Stimulated activated CD8-positive, alpha-beta memory T cell treated with anti-CD3 and anti-CD28 coated beads, Interleukin-7, amount 100 ng/mL, for 4 hours (primary cell): Measurements from ENCODE around the gene TMCO4.

Experiments
- DNase-seq, 2 donors: peaks; one replicate each; pipeline ENCODE4 v3.0.0-alpha.2; 2020; ENCODE audit warnings: low read depth in 2 of 2

TMCO4 gene

DNA sequence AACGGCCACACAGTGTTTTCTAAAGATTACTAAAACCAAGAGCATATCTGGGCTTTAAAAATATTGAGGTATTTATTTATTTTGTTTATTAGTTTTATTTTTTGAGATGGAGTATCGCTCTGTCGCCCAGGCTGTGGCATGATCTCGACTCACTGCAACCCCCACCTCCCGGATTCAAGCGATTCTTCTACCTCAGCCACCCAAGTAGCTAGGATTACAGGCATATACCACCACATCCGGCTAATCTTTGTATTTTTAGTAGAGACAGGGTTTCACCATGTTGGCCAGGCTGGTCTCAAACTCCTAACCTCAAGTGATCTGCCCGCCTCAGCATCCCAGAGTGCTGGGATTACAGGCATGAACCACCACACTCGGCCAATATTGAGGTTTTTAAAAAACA is 23.9 kb downstream of the TMCO4 start:
- no peak for DNase-seq

DNA sequence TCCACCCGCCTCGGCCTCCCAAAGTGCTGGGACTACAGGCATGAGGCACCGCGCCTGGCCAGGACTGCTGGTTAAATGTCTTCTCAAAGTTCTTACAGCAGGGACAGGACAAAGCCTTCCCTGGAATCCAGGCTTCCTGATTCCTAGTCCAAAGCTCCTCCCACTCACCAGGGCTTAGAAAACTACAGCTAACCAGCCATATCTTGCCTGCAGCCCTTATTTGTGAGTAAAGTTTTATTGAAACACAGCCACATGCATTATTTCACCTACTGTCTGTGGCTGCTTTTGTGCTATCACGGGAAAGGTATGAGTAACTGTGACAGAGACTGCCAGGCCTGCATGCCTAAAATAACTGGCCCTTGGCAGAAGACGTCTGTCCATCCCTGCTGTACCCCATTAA is 24.4 kb downstream of the TMCO4 start:
- no peak for DNase-seq

DNA sequence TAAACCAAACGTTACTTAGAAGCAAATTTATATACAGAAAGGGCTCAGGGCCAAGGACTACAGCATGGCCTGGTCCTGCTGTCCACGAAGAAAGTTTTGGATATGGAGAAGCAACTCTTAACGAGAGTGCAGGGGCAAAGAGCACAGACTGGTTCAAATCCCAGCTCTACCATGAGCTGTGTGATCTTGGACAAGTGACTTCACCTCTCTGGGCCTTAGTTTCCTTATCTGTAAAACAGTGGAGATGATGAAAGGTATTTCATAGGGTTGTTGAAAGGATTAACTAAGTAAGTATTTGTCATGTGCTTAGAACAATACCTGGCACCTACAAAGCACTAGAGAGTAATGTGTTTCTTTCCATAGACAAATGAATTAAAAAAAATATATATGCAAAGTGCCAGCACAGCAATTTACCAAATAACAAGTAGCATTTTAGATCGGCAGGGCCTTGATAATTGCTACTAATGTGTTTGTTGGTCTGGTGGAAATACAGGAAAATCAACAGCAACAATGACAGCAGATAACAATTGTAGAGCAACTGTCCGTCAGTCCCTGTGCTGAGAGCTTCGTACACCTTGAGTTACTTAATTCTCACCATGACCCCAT is 25.4 kb downstream of the TMCO4 start:
- no peak for DNase-seq

DNA sequence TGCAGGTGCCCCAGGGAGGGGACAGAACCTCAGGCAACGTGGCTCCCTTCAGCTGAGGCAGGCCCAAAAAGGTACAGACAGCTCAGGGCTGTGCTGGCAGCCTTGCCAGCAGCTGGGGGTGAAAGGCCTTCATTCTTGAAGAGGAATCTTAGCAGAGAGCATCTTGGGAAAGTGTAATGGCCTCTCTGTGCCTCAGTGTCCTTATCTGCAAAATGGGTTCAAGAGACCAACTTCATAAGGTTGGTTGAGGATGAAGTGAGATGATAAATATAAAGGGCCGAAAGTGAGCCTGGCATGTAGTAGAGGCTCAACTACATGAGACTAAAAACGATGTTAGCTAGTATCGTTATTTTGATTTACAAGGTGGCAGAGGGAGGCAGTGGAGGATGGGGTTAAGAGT is 26.2 kb downstream of the TMCO4 start:
- no peak for DNase-seq

DNA sequence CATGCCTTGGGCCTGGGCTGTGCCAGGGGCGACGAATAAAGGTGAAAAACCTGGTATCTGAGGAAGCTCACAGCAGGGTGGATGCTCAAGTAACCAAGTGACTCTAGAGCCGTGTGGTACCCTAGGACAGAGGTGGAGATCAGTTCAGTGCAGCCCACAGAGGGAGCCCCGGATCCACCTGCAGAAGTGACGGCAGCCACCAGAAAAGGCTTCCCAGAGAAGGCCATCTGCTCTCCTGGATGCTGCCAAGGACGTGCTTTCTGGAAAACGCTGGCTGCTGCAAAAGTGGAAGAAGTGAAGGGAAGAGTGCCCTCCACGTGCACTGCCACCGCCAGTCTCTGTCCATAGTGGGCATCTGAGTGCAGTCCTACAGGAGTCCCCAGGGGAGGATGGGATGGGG is 27.7 kb downstream of the TMCO4 start:
- no peak for DNase-seq

DNA sequence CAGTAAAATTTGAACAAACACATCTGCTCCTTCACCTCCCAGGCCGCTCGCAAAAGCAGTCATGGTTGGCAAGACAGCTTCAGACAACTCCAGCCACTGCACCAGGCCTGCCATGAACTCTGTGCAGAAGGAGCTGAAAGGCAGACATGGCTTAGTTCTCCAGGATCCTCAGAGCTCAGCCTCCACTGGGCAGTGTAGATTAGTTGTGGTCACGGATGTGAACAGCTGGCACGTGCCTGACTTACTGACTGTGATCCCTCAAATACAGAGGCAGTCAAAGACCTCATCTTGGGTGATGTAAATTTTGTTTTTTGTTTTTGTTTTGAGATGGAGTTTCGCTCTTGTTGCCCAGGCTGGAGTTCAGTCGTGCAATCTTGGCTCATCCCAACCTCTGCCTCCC is 28.4 kb downstream of the TMCO4 start:
- DNase-seq: no peak

DNA sequence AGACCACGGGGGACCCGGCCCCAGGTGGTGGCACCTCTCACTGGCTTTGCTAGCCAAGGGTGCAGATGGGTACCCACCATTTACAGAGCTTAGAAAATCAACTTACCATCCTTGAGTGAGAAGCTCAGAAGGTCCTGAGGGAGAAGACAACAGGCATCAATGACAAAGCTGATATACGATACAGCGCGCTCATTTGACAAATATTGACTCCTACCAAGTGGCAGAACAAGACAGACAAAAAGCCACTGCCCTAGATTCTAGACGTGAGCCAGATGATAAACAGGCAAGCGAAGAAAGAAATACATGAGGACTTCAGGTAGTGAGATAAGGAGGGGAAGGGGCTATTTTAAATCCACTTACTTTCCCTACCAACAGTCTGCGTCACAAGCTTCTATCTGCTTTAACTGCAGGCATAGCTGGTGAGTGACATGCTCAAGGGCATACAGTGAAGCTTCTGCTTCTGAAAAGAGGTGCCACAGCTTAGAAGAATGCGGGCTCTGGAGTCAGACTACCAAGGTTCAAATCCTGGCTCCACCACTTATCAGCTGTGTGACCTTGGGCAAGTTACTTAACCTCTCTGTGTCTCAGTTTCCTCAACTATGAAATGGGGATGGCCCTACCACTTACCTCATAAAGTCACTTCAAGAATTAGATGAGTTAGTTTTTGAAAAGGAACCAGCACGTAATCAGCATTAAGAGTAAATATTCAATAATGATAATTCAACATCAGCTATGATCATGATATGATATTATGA is 29.1 kb downstream of the TMCO4 start:
- no peak for DNase-seq

DNA sequence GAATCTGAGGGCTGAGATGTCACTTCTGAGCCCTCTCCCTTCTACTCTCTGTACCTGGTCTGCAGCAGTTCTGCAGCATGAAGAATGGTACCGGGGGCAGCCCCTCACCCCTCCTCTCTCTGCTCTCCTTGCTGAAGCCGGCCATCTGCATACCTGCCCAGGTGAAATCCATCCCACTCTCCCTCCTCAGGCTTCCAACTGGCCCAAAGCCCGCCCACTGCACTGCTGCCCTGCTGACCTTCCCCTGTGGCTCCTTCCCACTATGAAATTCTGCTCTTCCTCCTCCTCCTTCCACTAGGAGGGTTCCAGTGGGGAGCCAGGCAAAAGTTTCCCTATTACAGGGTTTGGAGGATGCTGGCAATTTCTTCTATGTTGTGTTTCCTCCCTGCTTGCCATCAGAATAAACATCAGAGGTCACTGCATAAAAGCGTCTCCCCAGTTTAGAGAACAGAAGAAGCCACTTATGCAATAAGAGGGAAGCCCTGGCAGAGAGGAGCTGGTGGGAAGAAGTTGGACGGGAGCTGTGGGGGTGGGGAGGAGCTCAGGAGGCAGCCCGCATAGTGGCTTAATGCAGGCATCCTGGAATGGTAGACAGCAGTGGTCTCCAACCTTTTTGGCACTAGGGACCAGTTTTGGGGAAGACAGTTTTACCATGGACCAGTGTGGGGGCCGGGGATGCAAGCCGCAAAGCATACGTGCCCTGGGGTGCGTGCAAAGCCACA is 30.3 kb downstream of the TMCO4 start:
- DNase-seq: no peak

DNA sequence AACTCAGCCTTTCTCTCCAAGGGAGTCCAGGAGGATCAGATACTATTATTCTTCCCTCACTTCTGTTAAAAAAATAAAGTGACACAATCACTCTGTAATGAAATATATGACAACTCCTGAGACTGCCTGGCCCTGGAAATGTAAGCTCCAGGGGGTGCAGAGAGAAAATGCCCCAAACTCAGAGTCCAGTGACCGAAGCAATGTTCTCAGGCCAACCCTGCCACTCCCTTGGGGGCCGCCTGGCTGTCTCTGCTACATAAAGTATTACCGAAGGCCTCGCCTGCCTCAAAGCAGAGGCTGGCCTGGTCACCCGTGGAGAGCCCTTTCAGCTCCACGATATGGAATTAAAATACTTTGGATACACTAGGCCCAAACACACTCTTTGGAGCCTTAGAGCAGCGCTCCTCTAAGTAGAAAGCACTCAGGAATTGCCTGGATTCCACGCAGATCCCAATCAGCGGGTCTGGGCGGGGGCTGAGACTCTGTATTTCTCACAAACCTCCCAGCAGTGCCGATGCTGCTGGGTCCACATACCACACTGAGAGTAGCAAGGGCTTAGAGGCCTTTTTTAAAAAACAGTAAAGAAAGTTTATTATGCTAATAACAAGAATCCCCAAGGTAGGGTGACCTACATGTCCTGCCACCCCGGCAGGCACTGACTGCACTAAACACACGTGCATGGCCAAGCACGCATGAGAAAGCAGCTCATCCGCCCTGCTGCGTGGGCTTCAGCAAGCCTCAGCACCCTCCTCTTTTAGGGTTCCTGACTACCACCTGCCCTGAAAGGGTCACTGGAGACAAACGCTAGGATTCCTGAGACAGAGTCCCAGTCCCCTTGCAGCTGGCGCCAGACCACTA is 31.1 kb downstream of the TMCO4 start:
- no peak for DNase-seq

DNA sequence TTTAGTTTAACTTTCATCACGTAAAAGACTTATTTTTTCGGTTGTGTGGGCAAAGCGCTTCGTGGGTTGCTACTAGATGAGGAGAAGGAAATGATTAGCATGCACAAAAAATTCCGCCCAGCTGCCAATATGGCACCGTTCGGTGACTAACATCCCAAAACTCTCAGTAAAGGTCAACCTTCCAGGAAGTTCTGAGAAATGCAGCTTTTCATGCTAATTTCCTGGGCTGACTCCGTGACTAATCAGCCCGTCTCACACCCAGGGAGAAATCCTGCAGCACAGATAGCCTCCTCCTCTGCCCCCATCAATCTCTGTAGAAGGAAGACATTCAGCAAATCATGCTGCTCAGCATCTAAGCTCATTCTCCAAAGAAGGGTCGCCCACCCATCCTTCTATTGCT is 34.1 kb downstream of the TMCO4 start:
- DNase-seq: no peak

DNA sequence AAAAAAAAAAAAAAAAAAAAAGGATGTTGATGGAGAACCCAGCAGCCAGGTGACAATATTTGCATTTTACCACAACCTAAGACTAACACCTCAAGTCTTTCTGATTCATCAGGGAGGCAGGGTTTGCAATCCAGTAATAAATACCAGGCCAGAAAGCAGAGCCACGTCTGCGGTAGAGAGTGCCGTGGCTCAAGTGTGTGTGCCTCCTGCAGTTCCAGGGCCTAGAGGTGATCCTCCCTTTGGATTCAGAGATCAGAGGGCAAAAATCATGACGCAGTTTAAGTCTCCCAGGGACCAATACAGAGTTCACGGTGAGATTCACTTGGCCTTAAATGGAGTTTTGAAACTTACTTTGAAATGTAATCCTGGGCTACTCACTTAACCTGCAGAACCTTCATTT is 34.9 kb downstream of the TMCO4 start:
- no peak for DNase-seq

DNA sequence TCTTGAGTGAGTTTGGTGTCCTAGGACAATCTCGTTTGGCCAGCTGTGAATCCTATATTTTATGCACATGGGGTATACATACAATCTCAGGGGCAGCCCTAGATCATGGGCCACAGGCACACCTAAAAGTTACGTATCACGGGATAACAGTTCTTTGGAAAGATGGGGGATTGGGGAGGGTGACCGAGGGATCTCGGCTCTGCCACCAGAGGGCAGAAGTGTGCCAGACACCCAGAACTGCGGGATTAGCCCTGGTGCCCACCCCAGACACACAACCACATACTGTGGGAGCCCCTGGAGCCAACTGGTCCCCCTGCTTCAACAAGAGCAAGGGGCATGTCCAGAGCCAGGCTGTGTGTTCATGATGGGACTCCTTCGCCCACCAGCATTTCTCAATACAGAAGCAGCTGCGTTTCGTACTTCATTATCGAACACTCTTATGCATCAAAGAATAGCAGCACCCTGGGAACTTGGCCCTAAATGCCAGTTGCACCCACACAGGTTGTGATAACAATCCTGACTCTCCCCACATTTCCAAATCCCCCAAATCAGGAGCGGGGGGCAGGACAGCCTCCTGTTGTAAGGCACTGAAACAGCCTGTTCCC is 37.4 kb downstream of the TMCO4 start:
- DNase-seq: no peak

DNA sequence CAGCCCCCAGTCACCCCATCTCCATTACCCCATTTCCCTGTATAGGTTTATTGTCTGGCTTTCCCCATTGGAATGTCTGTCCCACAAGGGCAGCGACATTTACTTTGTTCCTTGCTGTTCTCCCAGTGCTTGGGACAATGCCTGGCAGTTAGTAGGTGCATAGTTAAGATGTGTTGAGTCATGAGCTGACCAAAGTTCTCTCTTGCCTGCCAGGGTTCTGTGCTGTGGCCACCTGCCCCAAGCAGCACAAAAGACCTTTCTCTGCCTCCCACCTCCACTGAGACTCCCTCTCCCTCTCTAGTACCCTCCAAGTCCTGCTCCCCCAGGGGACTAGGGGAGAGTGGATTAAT is 40.0 kb downstream of the TMCO4 start:
- DNase-seq: no peak

DNA sequence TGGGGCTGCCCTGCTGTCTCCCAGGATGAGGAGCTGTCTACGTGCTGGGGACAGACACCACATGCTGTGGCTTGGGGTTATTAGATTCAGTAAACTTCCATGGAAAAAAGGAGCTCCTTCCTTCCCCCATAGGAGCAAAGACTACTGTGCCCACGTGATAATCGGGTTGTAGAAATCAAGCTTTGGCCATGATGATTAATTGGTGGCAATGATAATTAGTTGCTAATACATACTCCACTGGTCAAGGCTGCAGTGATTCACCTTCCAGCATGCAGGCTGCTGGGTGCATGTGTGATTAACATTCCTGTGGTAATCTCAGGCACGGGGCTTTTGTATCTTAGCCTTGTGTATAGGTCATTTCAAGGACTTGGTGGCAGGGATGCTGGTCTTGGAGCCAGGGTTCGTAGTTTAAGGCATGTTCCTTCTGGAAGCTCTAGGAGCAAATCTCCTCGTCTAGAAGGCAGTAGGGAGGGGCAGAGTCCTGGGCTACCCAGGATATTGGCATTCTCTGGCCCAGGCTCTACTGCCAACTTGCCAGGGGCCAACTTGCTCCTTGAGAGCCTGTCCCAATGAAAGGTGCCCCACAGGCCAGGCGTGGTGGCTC is 41.4 kb downstream of the TMCO4 start:
- no peak for DNase-seq

DNA sequence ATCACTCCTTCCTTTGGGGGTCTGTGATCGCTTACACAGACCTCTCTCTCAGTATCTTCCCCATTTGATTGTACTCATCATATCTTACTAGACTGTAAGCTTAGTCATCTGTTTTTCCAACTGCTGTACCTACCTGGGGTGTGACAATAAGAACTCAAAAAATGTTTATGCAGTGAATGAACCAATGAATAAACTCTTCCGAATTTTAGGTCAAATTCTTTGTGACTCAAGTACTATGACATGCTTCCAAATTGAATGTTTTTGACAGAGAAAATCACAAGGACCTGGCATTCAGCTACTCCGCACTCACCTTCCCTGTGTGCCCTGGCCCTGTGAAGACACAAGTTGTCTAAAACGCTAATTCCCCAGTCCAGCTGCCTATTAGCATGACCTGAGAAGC is 42.1 kb downstream of the TMCO4 start:
- no peak for DNase-seq

DNA sequence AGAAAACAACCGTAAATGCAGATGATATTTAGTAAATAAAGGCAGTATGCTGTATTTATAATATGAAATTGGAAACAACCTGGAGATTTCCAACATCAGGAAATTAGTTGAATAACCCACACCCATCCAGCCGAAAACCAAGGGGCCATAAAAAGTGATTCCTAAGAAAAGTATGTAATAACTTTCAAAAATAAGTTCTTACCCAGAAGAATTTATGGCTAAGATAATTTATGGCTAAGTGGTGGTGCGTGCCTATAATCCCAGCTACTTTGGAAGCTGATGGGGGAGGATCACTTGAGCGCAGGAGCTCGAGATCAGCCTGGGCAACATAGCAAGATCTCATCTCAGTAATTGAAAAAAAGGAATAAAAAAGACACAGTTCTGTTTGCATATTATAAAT is 43.2 kb downstream of the TMCO4 start:
- DNase-seq: no peak

DNA sequence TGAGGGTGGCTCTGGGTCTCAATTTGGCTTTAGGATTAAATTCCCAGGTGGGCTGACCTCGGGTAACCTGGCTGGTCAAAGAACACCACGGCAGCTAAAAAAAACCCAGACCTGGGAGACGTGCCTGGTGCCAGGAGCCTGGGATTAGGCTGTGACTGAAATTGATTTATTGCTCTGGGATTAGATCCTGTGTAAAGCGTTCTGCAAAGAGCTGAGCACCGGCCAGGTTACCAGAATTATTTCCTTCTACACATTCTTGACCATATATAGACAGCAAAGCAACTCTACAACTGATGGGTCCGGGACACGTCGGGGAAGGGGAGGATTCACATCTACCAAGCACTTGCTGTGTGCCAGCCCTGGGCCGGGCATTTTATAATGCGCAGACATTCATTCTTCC is 45.2 kb downstream of the TMCO4 start:
- DNase-seq: no peak

DNA sequence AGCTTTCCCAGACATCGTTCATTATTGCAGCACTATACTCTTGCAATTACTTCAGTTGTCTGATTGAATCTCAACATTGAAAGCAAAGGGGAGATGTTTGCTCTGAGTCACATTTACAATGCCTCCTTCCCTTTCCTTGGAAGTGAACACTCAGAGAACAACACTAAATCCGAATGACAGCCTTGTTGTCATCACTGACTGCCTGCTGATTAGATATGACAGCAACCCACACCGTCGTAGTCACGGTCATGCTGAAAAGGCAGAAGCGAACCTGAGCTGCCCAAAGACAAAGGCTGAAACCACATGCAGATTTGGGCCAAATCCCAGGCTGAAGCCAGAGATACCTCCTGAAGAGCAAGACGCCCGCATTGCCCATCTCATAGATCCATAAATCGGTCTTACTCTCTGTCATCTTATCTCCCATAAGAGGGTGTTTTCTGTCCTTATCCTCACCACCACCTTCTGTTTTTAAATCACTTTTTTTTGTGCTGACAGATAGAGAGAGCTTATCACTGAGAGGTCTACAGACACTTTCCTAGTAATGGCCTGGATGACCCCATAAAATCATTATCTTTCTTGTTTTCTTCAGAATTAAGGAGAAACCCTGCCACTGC is 47.5 kb downstream of the TMCO4 start:
- DNase-seq: no peak

DNA sequence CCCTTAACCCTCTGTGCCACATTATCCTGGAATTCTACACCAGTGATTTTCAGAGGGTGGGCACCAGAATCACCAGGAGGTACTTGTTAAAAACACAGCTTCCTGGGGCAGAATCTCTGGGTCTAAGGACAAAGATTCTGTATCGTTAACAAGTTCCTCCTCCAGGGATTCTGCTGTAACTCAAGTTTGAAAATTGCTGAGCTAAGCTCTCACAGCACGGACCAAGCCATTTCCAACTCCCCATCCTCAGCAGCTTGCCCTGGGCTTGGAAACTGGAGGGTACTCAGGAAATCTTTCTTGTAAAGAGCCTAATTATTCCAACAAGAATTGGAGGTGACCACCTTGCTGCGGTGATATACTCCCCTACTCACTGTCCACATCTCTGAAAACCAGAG is 48.8 kb downstream of the TMCO4 start:
- DNase-seq: no peak

DNA sequence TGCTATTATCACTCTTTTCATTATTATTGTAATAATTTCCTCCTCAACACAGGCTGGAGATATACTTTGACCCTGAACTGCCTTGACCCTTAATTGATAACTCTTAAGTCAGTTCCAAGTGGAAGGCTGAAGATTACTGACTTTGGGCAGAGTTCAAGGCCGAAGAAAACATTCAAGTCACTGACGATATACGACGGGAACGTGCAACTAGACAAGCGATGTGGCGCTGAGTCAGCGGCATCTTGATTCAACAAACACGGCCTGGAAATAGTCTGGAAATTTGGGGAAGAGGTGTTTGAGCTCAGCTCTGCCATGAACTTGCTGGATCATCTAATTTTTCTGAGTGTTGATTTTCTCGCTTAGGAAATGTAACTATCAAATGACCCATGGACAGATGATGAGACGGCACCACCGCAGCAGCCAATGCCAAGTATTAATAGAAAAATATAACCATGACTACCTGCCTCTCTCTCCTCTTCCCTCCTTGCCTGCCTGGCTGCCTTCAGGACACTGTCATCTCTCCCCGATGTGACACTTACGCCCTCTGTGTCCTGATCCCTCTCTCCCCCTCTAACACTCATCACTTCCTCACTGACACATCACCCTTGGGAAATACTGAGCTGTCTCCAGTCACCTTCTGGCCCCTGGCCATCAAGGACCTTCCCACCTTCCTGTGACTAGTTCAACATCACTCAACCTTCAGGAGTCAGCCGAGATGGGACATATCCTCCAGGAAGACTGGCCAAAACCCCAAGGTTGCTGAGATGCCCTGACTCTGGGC is 49.4 kb downstream of the TMCO4 start:
- DNase-seq: no peak
